GM19193 (cell line): Measurements from ENCODE around the gene BLOC1S4.

ENCODE experiments used
- POLR2A ChIP-seq: IDR thresholded peaks from 4 replicates; pipeline ENCODE4 v1.6.1; 2011; ENCODE audit not compliant: insufficient read depth, insufficient read length; ENCODE audit errors: extremely low read depth

The BLOC1S4 gene, protein sequence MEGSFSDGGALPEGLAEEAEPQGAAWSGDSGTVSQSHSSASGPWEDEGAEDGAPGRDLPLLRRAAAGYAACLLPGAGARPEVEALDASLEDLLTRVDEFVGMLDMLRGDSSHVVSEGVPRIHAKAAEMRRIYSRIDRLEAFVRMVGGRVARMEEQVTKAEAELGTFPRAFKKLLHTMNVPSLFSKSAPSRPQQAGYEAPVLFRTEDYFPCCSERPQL

DNA sequence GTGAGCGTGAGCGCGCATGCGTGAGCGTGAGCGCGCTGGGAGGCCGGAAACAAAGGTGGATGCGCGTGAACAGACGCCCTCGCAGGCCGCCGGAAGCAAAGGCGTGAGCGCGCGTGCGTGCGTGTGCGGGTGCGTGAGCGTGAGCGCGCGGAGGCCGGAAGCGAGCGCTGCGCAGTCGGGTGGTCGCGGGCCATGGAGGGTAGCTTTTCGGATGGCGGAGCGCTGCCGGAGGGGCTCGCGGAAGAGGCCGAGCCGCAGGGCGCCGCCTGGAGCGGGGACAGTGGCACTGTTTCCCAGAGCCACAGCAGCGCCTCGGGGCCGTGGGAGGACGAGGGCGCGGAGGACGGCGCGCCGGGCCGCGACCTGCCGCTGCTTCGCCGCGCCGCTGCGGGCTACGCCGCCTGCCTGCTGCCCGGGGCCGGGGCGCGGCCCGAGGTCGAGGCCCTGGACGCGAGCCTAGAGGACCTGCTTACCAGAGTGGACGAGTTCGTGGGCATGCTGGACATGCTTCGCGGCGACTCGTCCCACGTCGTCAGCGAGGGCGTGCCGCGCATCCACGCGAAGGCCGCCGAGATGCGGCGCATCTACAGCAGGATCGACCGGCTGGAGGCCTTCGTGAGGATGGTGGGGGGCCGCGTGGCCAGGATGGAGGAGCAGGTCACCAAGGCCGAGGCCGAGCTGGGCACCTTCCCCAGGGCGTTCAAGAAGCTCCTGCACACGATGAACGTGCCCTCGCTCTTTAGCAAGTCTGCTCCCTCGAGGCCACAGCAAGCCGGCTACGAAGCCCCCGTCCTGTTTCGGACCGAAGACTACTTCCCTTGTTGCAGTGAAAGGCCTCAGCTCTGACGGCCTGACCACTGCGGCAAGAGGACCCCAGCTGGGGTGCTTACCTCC, at the start of gene BLOC1S4:
Gene BLOC1S4, plus strand, starts transcription at position 157 of the 894 bp plus-strand sequence. Its CDS starts 36 bp downstream, at position 193.
- peak; percentile 92 for TF ChIP-seq POLR2A

DNA sequence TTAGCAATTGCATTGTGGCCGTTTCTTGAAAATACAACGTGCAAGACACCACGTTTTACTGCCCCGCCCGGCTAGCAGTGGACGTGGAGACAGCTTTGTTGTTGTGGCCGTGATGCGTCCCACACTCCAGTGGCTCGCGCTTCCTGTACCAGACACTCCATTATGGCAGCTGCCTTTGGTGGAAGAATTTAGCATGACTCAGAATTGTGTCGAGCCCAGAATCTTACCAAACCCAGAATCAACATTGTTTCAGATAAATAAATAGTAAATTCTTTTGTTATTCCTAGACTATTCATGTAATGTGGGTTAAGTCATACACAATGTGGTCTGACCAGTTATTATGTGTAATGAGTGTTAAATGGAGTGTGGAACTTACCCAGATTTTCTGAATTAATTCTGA, 47.6 kb upstream of the BLOC1S4 start:
- TF ChIP-seq POLR2A, result no peak

GRCh38 chr4:6671648-6672047, 44.3 kb upstream of the BLOC1S4 start:
- no peak for TF ChIP-seq POLR2A

DNA sequence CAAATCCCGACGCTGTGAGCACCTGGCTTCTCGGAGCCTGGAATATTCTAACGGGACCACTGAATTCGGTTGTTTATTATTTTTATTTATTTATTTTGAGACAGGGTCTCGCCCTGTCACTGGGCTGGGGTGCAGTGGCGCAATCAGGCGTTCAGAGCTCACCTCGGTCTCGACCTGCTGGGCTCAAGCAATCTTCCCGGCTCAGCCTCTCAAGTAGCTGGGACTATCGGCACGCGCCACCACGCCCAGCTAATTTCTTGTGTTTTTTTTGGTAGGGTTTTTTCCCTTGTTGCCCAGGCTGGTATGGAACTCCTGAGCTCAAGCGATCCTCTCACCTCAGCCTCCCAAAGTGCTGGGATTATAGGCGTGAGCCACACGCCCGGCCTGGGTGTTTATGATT, 43.8 kb upstream of the BLOC1S4 start:
- TF ChIP-seq POLR2A, result no peak

DNA sequence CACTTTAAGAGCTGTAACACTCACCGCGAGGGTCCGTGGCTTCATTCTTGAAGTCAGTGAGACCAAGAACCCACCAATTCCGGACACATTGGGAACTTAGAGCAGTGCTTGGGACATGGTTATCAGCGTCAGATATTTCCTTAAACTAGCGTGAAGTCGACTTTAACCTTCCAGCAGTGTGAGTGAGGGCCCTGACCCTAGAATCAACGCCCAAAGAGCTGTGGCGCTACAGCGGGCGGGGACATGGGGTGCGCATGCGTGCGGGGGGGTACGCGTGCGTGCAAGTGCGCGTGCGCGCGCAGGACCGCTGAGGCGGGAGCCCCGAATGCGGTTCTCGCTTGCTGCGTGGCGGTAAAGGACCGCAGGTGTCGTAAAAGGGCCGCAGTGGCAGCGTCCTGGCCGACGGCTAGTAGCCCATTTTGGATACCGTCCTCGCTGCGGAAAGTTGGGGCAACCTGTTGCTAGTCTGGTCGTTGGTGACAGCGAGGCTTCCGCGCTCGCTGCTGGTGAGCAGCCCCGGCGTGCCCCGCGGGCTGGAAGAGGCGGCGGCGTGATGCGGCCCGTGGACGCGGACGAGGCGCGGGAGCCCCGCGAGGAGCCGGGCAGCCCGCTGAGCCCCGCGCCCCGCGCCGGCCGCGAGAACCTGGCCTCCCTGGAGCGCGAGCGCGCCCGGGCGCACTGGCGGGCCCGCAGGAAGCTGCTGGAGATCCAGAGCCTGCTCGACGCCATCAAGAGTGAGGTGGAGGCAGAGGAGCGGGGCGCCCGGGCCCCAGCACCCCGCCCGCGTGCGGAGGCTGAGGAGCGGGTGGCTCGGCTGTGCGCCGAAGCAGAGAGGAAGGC, 42.1 kb upstream of the BLOC1S4 start:
- TF ChIP-seq POLR2A, result peak; percentile 85

GRCh38 chr4:6674500-6675149, 41.3 kb upstream of the BLOC1S4 start:
- TF ChIP-seq POLR2A, result no peak

DNA sequence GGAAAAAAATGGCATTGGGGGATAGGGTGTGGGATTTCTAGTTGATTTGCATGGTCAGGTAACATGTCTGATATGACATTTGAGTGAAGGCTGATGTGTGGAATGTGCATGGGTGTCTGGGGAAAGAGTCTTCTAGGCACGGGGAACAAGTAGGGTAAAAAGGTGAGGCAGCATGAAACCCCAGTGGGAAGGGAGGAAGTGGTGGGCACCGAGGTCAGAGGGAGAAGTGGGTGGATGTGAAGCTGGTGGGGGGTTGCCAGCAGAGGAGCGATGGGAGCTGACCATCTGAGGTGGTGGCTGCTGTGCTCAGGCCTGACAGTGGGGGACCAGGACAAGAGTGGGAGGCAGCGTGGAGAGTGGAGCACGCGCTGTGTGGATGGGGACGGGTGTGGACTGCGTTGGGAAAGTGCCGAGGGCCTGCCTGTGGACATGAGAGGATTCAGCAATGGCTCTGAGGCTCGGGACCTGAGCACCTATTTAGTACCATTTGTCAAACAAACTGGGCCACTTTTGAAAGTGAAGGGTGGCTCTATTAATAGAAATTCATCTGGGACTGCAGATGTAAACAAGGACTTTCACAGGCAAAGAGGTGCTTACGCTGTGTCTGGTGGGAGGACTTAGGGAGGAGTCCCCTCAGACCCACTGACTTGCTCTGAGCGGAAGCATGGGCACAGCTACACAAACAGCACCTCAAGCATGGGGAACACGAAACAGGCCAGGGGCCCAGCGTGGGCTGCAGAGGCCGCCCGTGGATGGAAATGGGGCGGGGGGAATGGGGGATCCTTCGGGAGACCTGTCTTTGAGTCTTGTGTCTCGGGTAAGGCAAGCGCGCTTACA, 39.0 kb upstream of the BLOC1S4 start:
- no peak for TF ChIP-seq POLR2A

- no peak for TF ChIP-seq POLR2A
Measured at GRCh38 chr4:6680372-6681034, 35.5 kb upstream of the BLOC1S4 start.

DNA sequence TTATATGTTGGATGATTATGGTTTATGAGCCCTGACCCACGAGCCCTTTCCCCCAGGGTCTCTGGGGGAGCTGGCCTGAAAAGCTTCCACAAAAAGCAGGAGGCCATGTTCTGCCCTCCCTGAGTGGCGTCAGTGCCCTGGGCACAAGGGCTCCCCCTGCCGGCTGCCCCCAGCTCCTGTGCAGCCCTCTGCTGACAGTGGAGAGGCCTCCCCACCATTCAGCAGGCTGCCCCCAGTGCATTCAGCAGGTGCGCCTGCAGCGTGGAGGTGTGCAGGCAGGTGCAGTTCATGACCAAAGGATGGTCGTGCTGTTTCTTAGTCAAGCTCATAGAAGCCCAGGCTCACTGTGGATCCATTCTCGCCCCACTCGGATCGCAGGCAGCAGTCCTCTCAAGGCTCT, 34.8 kb upstream of the BLOC1S4 start:
- TF ChIP-seq POLR2A, result no peak

- TF ChIP-seq POLR2A, result no peak
Measured at GRCh38 chr4:6682862-6683590, 32.9 kb upstream of the BLOC1S4 start.

GRCh38 chr4:6684656-6685055, 31.3 kb upstream of the BLOC1S4 start:
- TF ChIP-seq POLR2A, result no peak

- no peak for TF ChIP-seq POLR2A
Measured at GRCh38 chr4:6686104-6686787, 29.7 kb upstream of the BLOC1S4 start.
